ENCODE measurements around the gene TAF4.

TAF4 gene

DNA sequence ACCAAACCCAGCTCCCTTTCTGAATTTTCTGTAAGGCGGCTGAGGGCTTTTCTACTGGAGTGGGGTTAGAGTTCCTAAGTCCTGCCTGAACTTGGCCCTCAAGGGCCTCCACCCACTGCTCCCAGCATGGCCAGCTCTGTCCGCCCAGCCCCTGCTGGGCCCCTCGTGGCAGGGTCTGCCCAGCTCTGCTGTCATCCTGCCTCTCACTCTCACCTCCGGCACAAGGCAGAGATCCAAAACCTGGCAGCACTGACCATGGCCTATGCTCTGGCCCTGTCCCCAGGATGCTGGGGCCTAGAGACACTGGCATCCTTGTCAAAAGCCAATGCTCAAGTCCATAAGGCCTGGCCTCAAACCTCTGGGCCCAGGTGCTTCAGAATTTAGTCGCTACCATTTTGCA is 61.1 kb downstream of the TAF4 start:
- DNase-seq (ENCODE audit: low read depth, low spot score) = no peak
- in situ Hi-C loops (cut with HindIII; ENCODE audit: low sequenced_read_pairs) = no loop called here
- TF ChIP-seq, protein P1, sequence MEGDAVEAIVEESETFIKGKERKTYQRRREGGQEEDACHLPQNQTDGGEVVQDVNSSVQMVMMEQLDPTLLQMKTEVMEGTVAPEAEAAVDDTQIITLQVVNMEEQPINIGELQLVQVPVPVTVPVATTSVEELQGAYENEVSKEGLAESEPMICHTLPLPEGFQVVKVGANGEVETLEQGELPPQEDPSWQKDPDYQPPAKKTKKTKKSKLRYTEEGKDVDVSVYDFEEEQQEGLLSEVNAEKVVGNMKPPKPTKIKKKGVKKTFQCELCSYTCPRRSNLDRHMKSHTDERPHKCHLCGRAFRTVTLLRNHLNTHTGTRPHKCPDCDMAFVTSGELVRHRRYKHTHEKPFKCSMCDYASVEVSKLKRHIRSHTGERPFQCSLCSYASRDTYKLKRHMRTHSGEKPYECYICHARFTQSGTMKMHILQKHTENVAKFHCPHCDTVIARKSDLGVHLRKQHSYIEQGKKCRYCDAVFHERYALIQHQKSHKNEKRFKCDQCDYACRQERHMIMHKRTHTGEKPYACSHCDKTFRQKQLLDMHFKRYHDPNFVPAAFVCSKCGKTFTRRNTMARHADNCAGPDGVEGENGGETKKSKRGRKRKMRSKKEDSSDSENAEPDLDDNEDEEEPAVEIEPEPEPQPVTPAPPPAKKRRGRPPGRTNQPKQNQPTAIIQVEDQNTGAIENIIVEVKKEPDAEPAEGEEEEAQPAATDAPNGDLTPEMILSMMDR (IDR thresholded peaks at IDR 0.05; ENCODE audit: low read depth, low read length) = no peak
- no peak overlapping the region for H3K4me3 ChIP-seq (ENCODE audit: low read depth, low read length)

DNA sequence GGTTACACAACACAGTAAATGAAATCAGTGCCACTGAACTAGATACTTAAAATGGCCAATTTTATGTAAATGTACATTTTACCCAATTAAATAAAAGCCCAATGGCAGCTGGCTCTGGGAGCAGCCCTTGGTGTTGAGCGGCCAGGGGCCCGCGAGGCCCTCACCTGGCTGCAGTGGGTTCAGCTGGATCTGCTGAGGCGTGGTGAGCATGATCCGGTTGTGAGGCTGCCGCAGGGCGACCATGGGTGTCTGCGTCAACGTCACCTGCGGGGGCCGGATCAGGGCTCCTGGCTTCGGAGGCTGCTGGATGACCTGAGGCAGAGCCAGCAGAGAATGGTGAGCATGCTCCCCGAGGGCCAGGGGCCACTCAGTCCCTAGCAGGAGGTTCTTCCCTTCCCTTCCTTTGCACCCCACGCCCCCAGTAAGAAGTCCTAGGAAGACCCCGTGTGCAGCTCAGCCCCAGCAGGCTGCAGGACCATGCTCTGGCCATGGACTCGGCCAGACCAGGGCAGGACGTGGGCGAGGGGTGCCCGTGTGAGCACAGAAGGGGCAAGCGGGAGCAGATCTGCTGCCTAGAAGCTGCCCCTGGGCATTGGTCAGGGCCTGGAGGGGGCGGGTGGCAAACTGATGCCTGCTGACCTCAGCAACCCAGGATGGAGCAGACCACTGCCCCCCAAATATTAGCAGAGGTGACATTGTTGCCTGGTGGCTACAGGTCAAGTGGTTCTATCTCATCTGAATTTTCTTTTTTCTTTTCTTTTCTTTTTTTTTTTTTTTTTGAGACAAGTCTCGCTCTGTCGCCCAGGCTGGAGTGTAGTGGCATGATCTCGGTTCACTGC is 61.9 kb downstream of the TAF4 start:
- TF ChIP-seq, protein P1 (IDR thresholded peaks at IDR 0.05; ENCODE audit: low read depth, low read length) = no peak
- in situ Hi-C loops (cut with HindIII; ENCODE audit: low sequenced_read_pairs) = no loop called here
- no peak for DNase-seq (ENCODE audit: low read depth, low spot score)
- H3K4me3 ChIP-seq (ENCODE audit: low read depth, low read length) = no peak overlapping the region

DNA sequence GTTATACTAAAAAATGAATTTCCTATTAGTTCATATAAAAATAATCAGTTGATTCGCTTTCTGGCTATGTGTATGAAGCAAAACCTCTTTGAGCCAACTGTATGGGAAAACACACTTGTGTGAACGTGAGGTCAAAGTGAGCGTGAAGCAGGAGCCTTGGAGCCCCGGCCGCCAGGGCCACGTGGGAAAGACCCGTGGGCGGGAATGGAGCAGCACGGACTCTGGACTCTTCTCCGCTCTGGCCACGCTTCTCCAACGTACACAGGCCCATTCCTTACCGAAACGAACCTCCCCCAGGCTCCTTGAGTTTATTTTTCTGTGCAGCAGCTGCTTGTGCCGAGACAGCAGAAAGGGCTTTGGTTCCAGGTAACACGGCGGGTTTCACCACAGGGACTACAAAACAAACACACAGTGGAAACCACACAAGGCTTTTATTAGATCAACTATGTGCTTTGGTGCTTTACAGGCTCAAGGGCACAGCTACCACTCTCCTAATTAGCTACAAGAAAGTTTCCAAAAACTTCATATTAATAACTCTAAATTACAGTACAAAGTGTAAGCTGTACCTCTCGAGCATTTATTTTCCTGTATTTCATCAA is 62.7 kb downstream of the TAF4 start:
- in situ Hi-C loops (cut with HindIII; ENCODE audit: low sequenced_read_pairs) = no loop called here
- no peak overlapping the region for H3K4me3 ChIP-seq (ENCODE audit: low read depth, low read length)
- no peak for DNase-seq (ENCODE audit: low read depth, low spot score)

DNA sequence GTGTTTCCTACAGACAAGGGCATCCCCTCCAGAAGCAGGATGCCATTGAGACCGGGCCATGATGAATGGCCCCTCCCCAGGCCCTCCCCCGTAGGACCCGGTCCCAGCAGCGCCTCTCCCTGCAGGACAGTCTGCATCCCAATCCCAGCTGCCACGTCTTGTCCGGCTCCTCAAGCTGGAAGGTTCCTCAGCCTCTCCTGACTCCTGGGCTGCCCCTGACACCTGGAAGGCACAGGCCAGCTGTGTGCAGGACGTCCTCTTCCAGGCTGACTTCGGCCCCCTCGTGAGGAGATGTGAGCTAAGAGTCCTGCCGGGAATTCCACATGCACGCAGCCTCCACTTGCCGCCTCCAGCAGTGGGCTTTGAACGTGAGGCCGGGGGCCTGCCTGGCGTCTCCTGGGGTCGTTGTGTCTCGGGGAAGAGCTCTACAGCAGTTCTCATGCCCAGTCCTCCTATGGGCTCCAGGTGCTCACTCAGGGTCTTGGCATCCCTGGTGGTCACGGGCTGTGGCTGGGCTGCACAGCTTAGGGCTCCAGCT is 64.4 kb downstream of the TAF4 start:
- in situ Hi-C loops (cut with HindIII; ENCODE audit: low sequenced_read_pairs) = no loop called here
- no peak overlapping the region for H3K4me3 ChIP-seq (ENCODE audit: low read depth, low read length)
- TF ChIP-seq, protein P1 (IDR thresholded peaks at IDR 0.05; ENCODE audit: low read depth, low read length) = no peak
- no peak for DNase-seq (ENCODE audit: low read depth, low spot score)

More for the DNA sequence above, 62.7 kb downstream of the TAF4 start:
- TF ChIP-seq, protein P1 (IDR thresholded peaks at IDR 0.05; ENCODE audit: low read depth, low read length) = no peak

DNA sequence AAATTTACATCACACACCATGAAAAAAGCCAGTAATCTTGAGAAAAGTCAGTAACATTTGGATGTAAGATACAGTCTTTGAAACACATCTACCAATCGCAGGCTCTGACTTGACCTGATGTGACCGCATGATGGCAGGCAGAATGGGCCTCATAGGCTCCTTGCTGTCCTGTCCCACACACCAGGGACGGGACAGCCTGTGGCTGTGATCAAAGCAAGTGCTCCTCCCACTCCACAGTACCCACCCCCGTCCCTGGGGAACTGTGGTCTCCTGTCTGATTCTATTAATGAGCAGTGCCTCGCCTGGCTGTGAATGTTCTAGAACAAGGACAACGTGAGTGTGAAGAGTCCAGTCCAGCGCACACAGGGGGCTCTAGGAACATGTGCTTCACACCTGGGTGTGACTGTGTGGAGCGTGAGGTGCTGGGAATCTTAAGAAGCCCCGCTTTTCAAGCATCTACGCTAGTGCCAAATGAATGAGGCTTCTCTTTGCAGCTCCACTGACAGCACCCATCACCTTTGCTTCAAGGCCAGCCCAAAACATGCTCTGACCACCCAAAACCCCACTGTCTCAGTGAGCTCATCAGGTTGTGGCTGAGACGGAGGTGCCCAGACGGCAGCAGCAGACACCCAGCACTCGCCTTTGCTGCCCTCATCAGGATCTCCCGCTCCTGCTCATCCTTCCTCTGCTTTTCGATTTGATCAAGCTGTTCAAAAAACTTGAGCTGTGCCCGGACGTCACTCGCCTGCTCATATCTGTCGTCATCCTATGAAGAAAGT is 67.1 kb downstream of the TAF4 start:
- in situ Hi-C loops (cut with HindIII; ENCODE audit: low sequenced_read_pairs) = no loop called here
- H3K4me3 ChIP-seq (ENCODE audit: low read depth, low read length) = no peak overlapping the region
- TF ChIP-seq, protein P1 (IDR thresholded peaks at IDR 0.05; ENCODE audit: low read depth, low read length) = no peak
- DNase-seq (ENCODE audit: low read depth, low spot score) = no peak

DNA sequence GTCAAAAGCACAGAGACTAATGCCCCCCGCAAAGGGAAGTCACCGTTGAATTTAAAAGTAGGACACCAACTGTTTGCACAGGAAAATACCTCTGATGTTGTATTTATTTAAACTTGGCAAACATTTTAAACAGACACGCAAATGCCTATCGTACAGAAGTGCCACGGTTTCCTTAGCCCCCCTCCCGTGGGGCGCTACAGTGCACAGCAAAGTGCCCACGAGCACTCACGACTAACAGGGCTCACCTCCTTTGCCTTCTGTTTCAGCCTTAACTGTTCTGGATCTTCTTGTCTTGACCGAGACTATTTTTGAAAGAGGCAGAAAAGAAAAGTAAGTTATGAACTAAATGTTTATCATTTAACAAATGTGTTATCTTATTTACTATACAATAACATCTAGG is 67.8 kb downstream of the TAF4 start:
- in situ Hi-C loops (cut with HindIII; ENCODE audit: low sequenced_read_pairs) = no loop called here
- DNase-seq (ENCODE audit: low read depth, low spot score) = no peak
- TF ChIP-seq, protein P1 (IDR thresholded peaks at IDR 0.05; ENCODE audit: low read depth, low read length) = no peak
- H3K4me3 ChIP-seq (ENCODE audit: low read depth, low read length) = no peak overlapping the region

Measured in astrocyte of the spinal cord (primary cell).